Measurements from ENCODE around the gene CARMIL3.

Gene CARMIL3

GRCh38 chr14:24113379-24113800 lies 61.6 kb downstream of the CARMIL3 start:
- ChIA-PET POLR2A (interaction anchor here (1.5 to 2.6 kb wide), 6 partner anchors 8 to 55 kb away, joined by 4 to 44 read pairs (median 8); partner anchors contain the start of genes PCK2, PSME2 and RNF31), CTCF (interaction anchor here (0.6 to 4.7 kb wide), 9 partner anchors 16 to 194 kb away, joined by 3 to 30 read pairs (median 3); partner anchors contain the start of genes CIDEB, IRF9 and RABGGTA)
- no peak for TF ChIP-seq CTCF (IDR thresholded peaks at IDR 0.05; ENCODE audit: insufficient read depth, low read length, missing control alignments)
- H3K4me3 ChIP-seq (ENCODE audit: low read depth, low read length): peak overlapping the region; percentile 73
- no peak for DNase-seq (ENCODE audit: low read depth, low spot score)

GRCh38 chr14:24113801-24114531 lies 62.2 kb downstream of the CARMIL3 start:
- ChIA-PET POLR2A (interaction anchor here (0.9 to 2.6 kb wide), 14 partner anchors 9 to 194 kb away, joined by 3 to 44 read pairs (median 6); partner anchors contain the start of genes EMC9, IRF9, PCK2 and PSME1), CTCF (interaction anchor here (0.6 to 4.7 kb wide), 13 partner anchors 17 to 194 kb away, joined by 3 to 30 read pairs (median 4); partner anchors contain the start of genes CARMIL3, CIDEB, EMC9 and IRF9)
- DNase-seq (ENCODE audit: low read depth, low spot score): no peak
- TF ChIP-seq CTCF (IDR thresholded peaks at IDR 0.05; ENCODE audit: insufficient read depth, low read length, missing control alignments): no peak
- peak overlapping the region; percentile 73 for H3K4me3 ChIP-seq (ENCODE audit: low read depth, low read length)

GRCh38 chr14:24114532-24115421 lies 63.0 kb downstream of the CARMIL3 start, which contains the start of the genes DCAF11 and NRL:
Gene DCAF11 (plus strand): TSS chr14:24114777. CDS start chr14:24115595, 818 bp downstream.
Gene NRL (minus strand): TSS chr14:24114949. CDS start chr14:24082848, 32,101 bp downstream.
- POLR2A ChIA-PET: interaction anchor here (0.6 to 2.6 kb wide), 16 partner anchors 9 to 193 kb away, joined by 3 to 44 read pairs (median 5); partner anchors contain the start of genes CHMP4A, EMC9, IPO4 and IRF9
- DNase-seq (ENCODE audit: low read depth, low spot score): peak; percentile 99
- TF ChIP-seq CTCF (IDR thresholded peaks at IDR 0.05; ENCODE audit: insufficient read depth, low read length, missing control alignments): no peak
- H3K4me3 ChIP-seq (ENCODE audit: low read depth, low read length): peak within 1 kb of the TSS; percentile 96
- CTCF ChIA-PET: interaction anchor here (0.7 to 4.7 kb wide), 14 partner anchors 19 to 193 kb away, joined by 3 to 30 read pairs (median 4); partner anchors contain the start of genes CARMIL3, CIDEB, EMC9 and IRF9

- DNase-seq (ENCODE audit: low read depth, low spot score): no peak
Measured at GRCh38 chr14:24115422-24116127, 63.8 kb downstream of the CARMIL3 start.

More at GRCh38 chr14:24115422-24116127, 63.8 kb downstream of the CARMIL3 start:
- ChIA-PET CTCF (interaction anchor here (0.7 to 4.7 kb wide), 13 partner anchors 11 to 181 kb away, joined by 3 to 30 read pairs (median 5); partner anchors contain the start of genes CARMIL3, EMC9 and IRF9), POLR2A (interaction anchor here (0.6 to 2.6 kb wide), 9 partner anchors 14 to 127 kb away, joined by 3 to 44 read pairs (median 5); partner anchors contain the start of genes CHMP4A, EMC9, IPO4 and PCK2)
- no peak for TF ChIP-seq CTCF (IDR thresholded peaks at IDR 0.05; ENCODE audit: insufficient read depth, low read length, missing control alignments)
- H3K4me3 ChIP-seq (ENCODE audit: low read depth, low read length): peak overlapping the region; percentile 96

Data from AG04449 (cell line).